ENCODE results near the gene THSD7A. TPM values are rescaled to one million over a fixed set of nuclear protein-coding genes. Genes with fewer than 3 reads are reported as not detected.
"Not testable (repeated sequence)": the region's sequence is repeated elsewhere in the genome, so short reads cannot be mapped to it uniquely, and the experiment has no call there.

Gene THSD7A
- polyA plus RNA-seq, 4 donors: 62.0 to 76.0 (median 72.8) TPM

DNA sequence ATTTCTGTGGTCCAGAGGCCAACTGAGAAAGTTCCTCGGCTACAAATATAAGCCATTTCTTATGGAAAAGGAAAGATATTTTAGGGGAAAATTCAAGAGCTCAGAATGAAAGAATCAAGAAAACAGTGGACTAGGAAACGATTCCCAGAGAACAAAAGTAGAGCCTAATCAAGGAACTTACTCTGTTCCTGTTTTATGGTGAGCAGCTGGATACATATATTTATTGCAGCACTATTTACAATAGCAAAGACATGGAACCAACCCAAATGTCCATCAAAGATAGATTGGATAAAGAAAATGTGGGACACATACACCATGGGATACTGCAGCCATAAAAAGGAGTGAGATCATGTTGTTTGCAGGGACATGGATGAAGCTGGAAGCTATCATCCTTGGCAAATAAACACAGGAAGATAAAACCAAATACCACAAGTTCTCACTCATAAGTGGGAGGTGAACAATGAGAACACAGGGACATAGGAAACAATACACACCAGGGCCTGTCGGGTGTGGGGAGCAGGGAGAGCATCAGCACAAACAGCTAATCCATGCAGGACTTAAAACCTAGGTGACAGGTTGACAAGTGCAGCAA lies 298.7 kb downstream of the THSD7A start:
- no peak for DNase-seq (ENCODE audit: low read depth in 4 of 4, low spot score in 2 of 4)

DNA sequence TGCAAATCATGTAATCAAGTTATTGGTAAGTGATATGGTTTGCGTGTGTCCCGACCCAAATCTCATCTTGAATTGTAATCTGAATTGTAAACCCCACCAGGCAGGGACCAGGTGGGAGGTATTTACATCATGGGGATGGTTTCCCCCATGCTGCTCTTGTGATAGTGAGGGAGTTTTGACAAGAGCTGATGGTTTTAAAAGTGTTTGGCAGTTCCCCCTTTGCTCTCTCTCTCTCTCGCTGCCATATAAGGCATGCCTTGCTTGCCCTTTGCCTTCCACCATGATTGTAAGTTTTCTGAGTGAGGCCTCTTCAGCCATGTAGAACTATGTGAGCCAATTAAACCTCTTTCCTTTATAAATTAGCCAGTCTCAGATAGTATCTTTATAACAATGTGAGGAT lies 302.6 kb downstream of the THSD7A start:
- DNase-seq (ENCODE audit: low read depth in 4 of 4, low spot score in 2 of 4): no peak

DNA sequence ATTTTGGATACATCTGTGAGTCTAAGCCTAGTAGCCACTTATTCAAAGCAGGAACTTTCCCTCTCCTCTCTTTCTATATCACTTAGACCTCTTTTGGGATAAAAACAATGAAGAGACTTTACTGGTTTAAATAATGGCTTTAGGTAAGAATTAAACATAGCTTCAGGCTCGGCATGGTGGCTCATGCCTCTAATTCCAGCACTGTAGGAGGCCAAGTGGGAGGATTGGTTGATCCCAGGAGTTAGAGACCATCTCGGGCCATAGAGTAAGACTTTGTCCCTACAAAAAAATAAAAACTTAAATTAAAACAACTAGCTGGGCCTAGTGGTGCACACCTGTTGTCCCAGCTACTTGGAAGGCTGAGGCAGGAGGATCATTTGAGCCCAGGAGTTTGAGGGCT lies 304.3 kb downstream of the THSD7A start:
- DNase-seq (ENCODE audit: low read depth in 4 of 4, low spot score in 2 of 4): no peak

DNA sequence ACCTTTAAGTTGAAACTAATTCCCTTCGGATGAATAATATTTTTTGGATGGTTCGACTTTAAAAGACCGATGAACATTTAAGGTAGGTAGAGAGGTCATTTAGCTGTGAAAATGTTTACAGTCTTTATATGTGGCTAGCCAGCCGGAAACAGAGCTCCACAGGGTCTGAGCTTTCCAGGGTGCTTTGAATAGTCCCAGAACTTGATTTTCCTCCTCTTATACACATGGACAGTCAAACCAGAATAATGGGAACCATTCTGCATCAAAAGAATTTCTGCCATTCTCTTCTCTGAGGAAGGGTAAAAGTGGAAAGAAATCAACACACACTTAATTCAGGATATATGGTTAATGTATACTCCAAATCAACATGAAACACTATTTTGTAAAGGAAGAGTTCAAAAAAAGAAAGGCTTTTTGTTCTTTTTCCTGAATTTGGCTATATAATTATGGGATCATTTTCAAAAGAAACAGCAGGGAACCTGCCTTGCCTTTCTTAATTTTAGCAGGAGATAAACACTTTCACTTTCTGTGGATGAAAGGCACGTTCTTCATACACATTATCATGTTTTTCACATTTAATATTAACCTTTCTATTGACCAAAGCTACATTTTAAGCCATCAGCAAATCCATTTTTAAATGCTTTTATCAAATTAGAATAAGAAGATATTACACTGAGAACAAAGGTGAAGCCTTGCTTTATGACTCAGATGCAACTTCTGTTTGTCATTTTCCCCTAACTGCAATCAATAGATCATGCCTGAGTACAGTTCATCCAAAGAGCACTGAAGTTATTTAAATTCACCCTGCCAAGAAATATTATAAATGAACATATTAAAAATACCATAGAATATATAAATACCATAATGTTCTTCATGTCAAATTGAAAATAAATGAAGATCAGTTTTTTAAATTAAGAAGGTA lies 307.3 kb downstream of the THSD7A start:
- DNase-seq (ENCODE audit: low read depth in 4 of 4, low spot score in 2 of 4): peak in 1 of 4 donors; percentile 28

DNA sequence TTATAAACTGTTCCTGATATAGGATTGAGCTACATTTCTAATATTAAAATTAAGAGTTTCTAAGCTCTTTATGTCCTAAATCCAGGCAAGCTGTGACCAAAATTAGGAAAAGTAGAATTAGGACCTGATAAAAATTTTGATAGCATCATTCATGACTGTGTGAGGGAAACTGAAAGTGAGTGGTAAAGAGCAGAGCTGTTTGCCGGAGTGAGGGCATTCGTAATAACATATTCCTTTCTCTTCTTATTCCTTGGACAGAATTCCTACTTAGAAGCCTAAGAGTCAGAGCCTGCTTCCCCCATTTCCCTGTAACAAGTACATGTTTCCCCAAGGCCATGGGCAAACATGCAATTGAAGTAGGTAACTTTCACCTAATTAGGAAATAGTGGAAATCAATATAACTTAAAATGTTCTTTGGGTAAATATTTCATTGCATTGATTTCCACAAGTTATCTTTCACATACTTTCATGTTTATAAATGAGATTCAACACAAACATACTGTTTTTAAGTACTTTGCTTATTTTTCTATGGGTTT lies 310.0 kb downstream of the THSD7A start:
- not testable (repeated sequence) for DNase-seq (ENCODE audit: low read depth in 4 of 4, low spot score in 2 of 4)

DNA sequence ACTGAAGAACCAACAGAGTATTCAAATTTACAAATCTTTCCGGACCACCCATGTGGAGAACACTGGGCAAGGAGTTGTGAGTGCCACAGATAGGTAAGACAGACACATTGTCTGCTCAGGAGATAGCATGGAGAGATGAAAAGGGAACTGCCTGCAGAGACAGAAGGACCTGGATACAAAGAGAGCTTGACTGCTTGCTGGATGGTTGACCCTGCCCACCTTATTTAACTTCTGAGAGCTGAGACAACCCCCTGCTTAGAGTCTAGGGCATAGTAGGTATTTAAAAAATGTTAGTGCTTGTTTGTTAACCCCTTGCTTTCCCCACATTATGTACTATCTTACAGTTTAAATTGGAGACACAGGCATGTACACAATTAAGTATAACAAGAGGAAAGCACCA lies 314.1 kb downstream of the THSD7A start:
- no peak for DNase-seq (ENCODE audit: low read depth in 4 of 4, low spot score in 2 of 4)

DNA sequence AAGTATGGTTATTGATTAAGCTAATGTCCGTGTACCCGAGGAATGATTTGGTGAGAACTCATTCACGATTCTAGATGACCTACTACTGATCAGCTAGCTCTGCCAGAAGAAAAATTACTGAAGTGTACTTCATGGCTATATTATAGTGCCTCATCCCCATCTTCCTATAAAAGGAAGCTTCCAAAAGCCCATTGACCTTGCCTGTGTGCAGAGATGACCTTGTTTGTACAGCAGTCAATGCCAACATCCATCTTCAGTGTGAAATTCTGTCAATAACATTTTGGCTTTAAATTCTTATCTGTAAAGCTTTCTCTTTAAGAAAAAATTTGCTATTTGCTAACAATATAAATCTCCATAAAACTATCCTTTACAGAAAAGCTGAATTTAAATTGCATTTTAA lies 315.7 kb downstream of the THSD7A start:
- DNase-seq (ENCODE audit: low read depth in 4 of 4, low spot score in 2 of 4): no peak

DNA sequence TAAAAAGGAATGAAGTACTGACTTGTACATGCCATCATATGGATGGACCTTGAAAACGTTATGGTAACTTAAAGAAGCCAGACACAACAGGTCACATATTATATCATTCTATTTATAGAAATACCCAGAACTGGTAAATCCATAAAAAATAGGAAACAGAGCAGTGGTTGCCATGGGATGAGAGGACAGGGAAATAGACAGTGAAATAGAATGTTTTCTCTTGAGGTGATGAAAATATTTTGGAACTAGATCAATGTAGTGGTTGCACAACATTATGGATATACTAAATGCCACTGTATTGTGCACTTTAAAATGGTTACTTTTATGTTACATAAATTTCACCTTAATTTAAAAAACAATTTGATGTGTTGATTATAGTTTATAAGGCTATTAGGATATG lies 318.5 kb downstream of the THSD7A start:
- DNase-seq (ENCODE audit: low read depth in 4 of 4, low spot score in 2 of 4): no peak

DNA sequence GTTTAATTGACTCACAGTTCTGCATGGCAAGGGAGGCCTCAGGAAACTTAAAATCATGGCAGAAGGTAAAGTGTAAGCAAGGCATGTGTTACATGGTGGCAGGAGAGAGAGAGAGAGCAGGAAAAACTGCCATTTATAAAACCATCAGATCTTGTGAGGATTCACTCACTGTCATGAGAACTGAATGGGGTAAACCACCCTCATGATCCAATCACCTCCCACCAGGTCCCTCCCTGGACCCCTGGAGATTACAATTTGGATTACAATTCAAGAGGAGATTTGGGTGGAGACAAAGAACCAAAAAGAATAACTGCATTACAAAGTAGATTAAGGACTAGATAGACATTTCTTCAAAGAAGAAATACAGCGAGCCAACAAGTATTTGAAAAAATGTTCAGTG lies 324.1 kb downstream of the THSD7A start:
- DNase-seq (ENCODE audit: low read depth in 4 of 4, low spot score in 2 of 4): no peak

DNA sequence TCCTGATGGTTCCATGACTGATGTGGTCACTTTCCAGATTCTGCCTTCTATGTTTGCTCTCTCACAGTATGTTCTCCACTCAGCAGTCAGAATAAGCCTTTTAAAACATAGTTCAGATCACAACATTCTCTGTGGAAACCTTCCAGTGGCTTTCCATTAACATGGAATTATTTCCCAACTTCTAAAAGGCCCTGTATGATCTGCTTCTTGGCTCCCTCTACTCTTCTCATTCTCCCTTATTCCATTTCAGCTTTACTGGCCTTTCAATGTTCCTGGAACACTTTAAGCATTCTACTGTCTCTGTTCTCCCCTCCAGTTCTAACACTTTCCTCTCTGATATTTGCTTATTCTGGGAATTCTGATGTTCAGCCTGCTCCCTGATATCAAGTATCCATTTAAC lies 325.6 kb downstream of the THSD7A start:
- DNase-seq (ENCODE audit: low read depth in 4 of 4, low spot score in 2 of 4): no peak

DNA sequence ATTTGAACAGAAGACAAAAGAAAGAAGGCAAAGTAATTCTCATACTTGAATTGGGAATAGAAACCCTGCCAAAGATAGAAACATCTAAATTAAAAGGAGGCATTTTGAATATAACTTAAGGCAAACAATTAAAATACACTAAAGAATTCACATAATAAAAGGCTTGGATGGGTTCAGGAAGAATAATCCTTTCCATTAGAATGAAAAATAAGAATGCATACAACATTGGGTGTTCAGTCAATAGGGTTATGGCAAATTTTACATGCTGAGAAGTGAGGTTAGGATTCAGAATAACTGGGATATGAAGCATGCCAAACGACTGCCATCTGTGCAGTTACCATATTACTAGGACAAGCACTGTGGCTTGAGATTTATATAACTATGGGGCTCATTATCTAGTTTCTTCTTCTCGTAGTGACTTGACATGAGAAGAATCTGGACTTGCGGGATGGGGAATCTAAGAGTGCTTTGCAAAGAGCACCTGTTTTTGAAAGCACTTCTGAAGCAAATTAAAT lies 326.5 kb downstream of the THSD7A start:
- no peak for DNase-seq (ENCODE audit: low read depth in 4 of 4, low spot score in 2 of 4)

DNA sequence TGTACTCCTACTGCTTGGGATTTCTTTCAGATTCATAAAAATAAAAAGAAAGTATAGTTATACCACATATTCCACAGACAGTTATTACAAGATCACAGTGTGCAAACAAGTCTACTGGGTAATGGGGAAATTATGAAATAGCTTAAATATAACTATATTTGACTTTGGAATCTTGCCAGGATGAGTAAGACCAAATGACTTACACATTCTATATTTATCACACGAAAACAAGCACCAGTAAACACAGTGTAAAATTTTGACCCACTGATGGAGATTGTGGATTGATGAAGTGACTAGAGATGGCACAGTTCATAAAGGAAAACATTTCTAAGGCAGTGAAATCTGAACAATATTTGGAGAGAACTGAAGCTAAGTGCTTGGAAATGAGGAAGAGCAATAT lies 339.7 kb downstream of the THSD7A start:
- DNase-seq (ENCODE audit: low read depth in 4 of 4, low spot score in 2 of 4): no peak

DNA sequence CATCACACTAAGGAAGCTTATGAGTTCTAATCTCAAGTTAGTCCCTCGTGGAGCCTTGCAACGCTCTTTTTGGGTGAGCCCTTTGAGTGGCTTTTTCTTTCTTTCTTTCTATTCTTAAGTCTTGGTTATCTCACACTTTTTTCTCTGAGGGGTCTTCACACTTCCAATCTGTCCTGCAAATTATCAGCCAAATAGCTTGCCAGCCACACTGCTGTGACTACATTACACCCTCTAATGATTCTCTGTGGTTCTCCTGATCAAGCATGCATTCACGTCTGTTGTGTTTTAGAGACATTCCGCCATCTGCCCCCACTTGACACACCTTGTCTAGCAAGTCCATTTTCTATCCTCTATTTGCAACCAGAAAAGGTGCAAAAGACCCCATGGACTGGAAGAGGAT lies 340.2 kb downstream of the THSD7A start:
- no peak for DNase-seq (ENCODE audit: low read depth in 4 of 4, low spot score in 2 of 4)

DNA sequence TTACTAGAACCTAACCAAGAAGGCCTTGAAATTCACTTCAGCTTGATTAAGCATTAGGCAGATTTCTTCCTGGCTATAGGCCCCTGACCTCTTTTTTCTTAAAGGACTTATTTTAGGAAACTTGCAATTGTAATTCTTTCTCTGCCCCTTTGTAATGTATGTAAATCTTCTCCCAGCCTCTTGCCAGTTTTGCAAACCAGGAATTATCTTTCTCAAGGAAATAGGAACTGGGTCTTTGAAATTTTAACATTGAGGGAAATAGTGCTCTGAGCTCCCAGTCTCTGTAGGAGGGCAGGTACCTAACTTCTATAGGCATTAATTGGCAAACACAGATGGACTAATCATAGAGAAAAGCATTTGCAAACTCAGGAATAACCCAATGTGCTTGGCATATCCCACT lies 342.7 kb downstream of the THSD7A start:
- DNase-seq (ENCODE audit: low read depth in 4 of 4, low spot score in 2 of 4): no peak

DNA sequence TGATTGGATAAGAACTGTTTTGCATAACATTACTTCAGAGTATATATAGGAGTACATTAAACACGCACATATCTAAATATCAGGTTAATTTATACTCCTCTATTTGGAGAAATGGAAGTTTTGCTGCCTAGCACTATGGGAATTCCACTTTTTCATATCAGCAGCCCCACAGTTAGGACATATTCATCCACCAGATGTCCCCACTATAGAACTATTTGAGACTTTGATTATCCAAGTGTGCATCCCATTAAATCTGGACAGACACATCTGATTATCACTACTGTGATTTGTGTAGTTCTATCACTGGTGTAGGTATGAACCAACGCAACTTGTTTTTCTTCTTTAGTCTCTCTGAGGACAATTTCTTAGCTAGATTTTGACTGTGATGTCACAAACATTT lies 345.7 kb downstream of the THSD7A start:
- no peak for DNase-seq (ENCODE audit: low read depth in 4 of 4, low spot score in 2 of 4)

DNA sequence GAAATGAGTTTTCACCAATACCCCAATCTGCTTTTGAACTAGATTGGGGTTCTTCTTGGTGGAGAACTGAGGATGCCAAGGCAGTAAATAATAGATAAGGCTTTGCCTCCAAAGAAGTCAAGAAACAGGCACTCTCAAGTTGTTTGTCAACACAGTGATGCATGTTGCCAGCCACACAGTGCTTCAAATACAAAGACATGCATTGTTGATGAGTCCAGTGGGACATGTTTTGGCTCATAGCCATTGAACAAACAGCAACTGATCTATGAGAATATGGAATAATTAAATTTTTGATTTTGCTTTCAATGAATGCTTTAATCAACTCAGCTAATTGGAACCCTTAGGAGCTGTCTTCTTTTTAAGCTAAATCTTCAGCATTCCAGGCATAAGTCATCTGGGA lies 346.4 kb downstream of the THSD7A start:
- no peak for DNase-seq (ENCODE audit: low read depth in 4 of 4, low spot score in 2 of 4)

DNA sequence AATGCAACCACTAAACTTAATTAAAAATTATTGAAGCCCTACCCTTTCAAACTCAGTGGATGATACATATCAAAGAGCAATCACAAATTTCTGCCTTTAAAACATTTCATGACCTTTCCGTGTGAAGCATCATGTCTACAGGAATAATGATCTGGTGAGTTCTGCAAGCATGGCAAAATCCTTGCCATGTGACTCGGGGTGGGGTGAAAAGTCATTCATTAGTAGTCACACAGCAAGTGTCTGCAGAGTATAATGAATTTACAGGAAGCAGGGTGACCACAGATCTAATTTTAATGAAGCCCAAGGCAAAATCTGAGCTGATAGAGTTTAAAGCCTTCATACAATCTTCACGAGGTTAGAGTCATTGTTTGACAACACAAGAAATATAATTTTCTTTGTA lies 351.9 kb downstream of the THSD7A start:
- no peak for DNase-seq (ENCODE audit: low read depth in 4 of 4, low spot score in 2 of 4)

DNA sequence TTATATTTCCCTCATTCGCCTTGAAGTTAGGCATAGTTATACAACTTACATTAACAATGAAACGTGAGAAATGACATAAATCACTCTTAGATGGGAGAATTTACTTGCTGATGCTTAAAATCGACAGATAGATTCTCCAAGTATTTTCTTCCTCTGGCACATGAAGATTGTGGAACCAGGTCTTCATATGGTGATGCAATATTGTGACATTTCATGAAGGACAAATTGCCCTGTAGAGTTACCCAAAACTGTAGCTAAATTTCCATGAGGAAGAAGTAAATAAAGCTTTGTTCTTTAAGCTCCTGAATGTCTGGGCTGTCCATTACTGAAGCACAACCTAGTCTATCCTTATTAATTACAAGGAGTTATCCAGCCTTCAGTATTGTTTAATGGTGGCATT lies 353.1 kb downstream of the THSD7A start:
- DNase-seq (ENCODE audit: low read depth in 4 of 4, low spot score in 2 of 4): no peak

DNA sequence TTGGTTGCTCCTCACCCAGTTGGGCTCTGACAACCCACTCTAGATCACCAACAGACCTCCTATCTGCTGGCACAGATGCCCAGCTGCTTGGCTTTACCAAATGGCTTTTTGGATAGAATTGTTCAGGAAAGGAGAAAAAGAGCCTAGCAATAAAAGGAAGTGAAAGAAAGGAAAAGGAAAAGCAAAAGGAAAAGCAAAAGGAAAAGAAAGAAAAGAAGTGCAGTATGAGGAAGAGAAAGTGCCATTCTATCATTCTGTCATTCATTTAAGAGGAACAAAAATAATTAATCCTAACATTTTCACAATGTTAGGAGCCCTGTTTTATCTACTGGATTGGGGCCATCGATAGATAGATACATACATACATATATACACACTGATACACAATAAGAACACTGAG lies 353.6 kb downstream of the THSD7A start:
- no peak for DNase-seq (ENCODE audit: low read depth in 4 of 4, low spot score in 2 of 4)

DNA sequence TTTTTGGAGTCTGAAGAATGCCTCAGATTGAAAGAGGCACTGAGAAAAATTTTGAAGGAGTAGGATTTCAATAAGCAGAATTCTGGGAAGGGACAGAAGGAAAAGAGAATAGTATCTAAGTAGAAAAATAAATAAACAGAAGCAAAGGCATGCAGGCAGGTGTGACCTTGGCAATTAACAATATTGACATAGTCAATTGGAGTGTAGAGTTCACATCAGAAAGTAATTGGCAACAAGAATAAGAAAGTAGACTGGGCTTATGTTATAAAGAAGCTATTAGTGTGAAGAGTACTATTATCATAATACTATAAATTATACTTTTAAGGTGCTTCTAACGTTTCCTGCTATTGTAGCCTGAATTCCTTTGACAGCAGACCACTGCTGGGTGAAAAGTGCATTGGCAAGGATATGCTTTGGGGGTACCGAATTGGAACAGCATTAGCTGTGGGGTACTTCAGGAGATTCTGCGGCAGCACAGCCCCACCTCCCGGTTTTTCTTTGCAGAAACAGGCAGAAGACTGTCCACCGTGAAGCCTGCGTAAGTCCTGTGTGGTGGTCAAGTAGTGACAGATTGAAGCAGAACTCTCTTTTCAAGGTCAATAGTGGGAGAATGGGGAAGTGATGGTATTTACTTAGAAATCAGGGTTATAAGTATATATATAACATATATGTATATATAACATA lies 357.0 kb downstream of the THSD7A start:
- no peak for DNase-seq (ENCODE audit: low read depth in 4 of 4, low spot score in 2 of 4)

DNA sequence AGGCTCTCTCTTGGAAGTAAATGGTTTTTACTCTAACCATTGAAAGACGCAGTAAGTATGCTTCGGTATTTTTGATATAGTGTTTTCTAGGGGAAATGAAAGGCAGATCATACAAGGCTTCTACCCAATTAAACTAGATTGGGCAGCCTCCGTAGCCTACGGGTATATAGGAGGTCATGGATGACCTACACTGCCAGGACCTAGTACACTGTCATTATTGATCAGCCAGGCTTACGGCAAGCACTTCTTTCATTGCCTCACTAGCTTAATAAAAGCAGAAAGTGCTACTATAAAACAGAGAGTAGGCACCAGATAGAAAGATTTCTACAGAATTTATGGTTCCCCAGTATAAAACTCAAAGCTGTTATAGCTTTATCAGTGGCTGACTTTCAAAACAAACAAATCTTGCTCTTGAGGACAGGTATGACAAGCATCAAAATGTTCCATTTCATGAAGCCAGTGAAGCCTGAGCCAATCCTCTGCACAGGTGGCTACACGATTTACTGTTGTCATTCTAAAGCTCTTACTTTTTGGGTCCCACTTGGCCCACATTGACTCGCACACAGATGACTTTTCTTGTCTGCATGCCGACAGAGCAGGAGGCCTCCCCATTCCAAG lies 358.1 kb downstream of the THSD7A start:
- DNase-seq (ENCODE audit: low read depth in 4 of 4, low spot score in 2 of 4): no peak

Data from left renal cortex interstitium (tissue), 4 donors.